ENCODE results near the gene TRMT2B. TPM values are rescaled to one million over a fixed set of nuclear protein-coding genes. Genes with fewer than 3 reads are reported as not detected.

The TRMT2B gene
- total and polyA plus RNA-seq, 10 of the 15 experiments (the other 5 are each of a cell fraction or from before 2014, with no cell fraction given) = 2.5 to 14.2 (median 11.5) TPM

DNA sequence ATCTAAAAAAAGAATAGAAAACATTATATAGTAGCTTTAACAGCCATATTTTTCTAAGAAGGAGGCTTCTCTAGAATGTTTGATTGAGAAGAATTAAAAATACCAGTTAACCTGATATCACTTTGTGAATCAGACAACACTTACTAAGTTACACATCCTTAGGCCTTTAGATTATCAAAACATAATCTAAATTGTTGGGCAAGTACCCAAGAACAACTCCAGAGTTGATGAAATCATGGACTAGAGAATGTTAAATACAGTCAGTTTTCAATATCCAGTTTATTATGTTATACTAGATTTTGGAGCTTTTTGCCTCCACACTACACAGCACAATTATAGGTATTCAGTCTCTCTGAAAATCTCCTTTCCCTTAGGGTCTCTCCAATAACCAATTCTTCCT lies 42.8 kb downstream of the TRMT2B start:
- Histone ChIP-seq H3K4me3 (no peak overlapping the region), H3K4me1 (ENCODE audit: control insufficient read depth, insufficient read depth, low read length) (no peaks in the 10 kb centered on the region), H2AFZ (ENCODE audit: control insufficient read depth, low read depth, low read length) (no peak overlapping the region), H4K20me1 (ENCODE audit: control insufficient read depth, insufficient read depth) (no peaks in the 10 kb centered on the region), H3K27ac (ENCODE audit: control insufficient read depth, insufficient read depth) (no peak overlapping the region), H3K4me2 (ENCODE audit: control insufficient read depth, insufficient read depth) (no peak overlapping the region), H3K27me3 (replicated peaks in 1 of 2; ENCODE audit: control insufficient read depth in 2 of 2, insufficient read depth in 2 of 2, low read length in 1 of 2) (no peaks in the 10 kb centered on the region), H3K79me2 (ENCODE audit: control insufficient read depth, insufficient read depth, low read length) (no peaks in the 10 kb centered on the region), H3K36me3 (ENCODE audit: control insufficient read depth in 2 of 2, insufficient read depth in 2 of 2, low read length in 1 of 2) (no peaks in the 10 kb centered on the region; a peak in 1 of 4 replicates), H3K9me3 (replicated peaks; ENCODE audit: control insufficient read depth, insufficient read depth, low read length) (no peaks in the 10 kb centered on the region), H3K9ac (ENCODE audit: control insufficient read depth, insufficient read depth, low read length) (no peak overlapping the region)
- intact Hi-C loops (cut with micrococcal nuclease; ENCODE audit: unreplicated experiment) = no loop called here
- DNase-seq (ENCODE audit: low read depth, low spot score) = no peak
- ChIA-PET CTCF (no interaction called here), POLR2A (interaction anchor here (0.6 kb wide), 1 partner anchor 85 kb away, joined by 3 read pairs; no protein-coding TSS in a partner anchor), RAD21 (ENCODE audit: unreplicated experiment) (no interaction called here), SMC1A (ENCODE audit: uncharacterized antibody, unreplicated experiment) (no interaction called here)
- no peak for FAIRE-seq
- in situ Hi-C loops (cut with MboI) = no loop called here
- ATAC-seq = no peak
- BruUV-seq (replicated peaks) = no TSS peak
- TF ChIP-seq CHD2 (IDR thresholded peaks at IDR 0.05; ENCODE audit: borderline replicate concordance, low read depth, low read length) (no peak), PAX5 (IDR thresholded peaks at IDR 0.05; ENCODE audit: borderline replicate concordance, low read depth, low read length) (no peak), KLF5 (IDR thresholded peaks at IDR 0.05; ENCODE audit: partially characterized antibody) (no peak), SIN3A (IDR thresholded peaks at IDR 0.05; ENCODE audit: low read depth, low read length) (no peak), ETV6 (conservative IDR thresholded peaks at IDR 0.05 in 1 of 2, IDR thresholded peaks at IDR 0.05 in 1 of 2; ENCODE audit: borderline replicate concordance in 1 of 2, low read depth in 1 of 2) (no peak), JUNB (IDR thresholded peaks at IDR 0.05) (no peak), ZBED1 (IDR thresholded peaks at IDR 0.05; ENCODE audit: borderline replicate concordance) (no peak), RAD51 (IDR thresholded peaks at IDR 0.05) (no peak), SMC3 (IDR thresholded peaks at IDR 0.05; ENCODE audit: borderline replicate concordance, low read length) (no peak), SP1 (IDR thresholded peaks at IDR 0.05; ENCODE audit: low read depth, low read length) (no peak)
- TF ChIP-seq, protein P1, sequence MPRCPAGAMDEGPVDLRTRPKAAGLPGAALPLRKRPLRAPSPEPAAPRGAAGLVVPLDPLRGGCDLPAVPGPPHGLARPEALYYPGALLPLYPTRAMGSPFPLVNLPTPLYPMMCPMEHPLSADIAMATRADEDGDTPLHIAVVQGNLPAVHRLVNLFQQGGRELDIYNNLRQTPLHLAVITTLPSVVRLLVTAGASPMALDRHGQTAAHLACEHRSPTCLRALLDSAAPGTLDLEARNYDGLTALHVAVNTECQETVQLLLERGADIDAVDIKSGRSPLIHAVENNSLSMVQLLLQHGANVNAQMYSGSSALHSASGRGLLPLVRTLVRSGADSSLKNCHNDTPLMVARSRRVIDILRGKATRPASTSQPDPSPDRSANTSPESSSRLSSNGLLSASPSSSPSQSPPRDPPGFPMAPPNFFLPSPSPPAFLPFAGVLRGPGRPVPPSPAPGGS (IDR thresholded peaks at IDR 0.05; ENCODE audit: borderline replicate concordance, insufficient read depth, low read depth, low read length, poor library complexity, severe bottlenecking) = no peak
- TF ChIP-seq, protein P2, sequence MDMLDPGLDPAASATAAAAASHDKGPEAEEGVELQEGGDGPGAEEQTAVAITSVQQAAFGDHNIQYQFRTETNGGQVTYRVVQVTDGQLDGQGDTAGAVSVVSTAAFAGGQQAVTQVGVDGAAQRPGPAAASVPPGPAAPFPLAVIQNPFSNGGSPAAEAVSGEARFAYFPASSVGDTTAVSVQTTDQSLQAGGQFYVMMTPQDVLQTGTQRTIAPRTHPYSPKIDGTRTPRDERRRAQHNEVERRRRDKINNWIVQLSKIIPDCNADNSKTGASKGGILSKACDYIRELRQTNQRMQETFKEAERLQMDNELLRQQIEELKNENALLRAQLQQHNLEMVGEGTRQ (IDR thresholded peaks at IDR 0.05; ENCODE audit: borderline replicate concordance, low read depth, low read length) = no peak
- TF ChIP-seq, protein P3, sequence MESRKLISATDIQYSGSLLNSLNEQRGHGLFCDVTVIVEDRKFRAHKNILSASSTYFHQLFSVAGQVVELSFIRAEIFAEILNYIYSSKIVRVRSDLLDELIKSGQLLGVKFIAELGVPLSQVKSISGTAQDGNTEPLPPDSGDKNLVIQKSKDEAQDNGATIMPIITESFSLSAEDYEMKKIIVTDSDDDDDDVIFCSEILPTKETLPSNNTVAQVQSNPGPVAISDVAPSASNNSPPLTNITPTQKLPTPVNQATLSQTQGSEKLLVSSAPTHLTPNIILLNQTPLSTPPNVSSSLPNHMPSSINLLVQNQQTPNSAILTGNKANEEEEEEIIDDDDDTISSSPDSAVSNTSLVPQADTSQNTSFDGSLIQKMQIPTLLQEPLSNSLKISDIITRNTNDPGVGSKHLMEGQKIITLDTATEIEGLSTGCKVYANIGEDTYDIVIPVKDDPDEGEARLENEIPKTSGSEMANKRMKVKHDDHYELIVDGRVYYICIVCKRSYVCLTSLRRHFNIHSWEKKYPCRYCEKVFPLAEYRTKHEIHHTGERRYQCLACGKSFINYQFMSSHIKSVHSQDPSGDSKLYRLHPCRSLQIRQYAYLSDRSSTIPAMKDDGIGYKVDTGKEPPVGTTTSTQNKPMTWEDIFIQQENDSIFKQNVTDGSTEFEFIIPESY (IDR thresholded peaks at IDR 0.05) = no peak
- TF ChIP-seq, protein P4, sequence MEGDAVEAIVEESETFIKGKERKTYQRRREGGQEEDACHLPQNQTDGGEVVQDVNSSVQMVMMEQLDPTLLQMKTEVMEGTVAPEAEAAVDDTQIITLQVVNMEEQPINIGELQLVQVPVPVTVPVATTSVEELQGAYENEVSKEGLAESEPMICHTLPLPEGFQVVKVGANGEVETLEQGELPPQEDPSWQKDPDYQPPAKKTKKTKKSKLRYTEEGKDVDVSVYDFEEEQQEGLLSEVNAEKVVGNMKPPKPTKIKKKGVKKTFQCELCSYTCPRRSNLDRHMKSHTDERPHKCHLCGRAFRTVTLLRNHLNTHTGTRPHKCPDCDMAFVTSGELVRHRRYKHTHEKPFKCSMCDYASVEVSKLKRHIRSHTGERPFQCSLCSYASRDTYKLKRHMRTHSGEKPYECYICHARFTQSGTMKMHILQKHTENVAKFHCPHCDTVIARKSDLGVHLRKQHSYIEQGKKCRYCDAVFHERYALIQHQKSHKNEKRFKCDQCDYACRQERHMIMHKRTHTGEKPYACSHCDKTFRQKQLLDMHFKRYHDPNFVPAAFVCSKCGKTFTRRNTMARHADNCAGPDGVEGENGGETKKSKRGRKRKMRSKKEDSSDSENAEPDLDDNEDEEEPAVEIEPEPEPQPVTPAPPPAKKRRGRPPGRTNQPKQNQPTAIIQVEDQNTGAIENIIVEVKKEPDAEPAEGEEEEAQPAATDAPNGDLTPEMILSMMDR (IDR thresholded peaks at IDR 0.05 in 2 of 3, conservative IDR thresholded peaks at IDR 0.05 in 1 of 3; ENCODE audit: control insufficient read depth in 2 of 3, extremely low read depth in 1 of 3, insufficient read depth in 1 of 3, low read depth in 3 of 3, low read length in 3 of 3) = no peak
- TF ChIP-seq, protein P5, sequence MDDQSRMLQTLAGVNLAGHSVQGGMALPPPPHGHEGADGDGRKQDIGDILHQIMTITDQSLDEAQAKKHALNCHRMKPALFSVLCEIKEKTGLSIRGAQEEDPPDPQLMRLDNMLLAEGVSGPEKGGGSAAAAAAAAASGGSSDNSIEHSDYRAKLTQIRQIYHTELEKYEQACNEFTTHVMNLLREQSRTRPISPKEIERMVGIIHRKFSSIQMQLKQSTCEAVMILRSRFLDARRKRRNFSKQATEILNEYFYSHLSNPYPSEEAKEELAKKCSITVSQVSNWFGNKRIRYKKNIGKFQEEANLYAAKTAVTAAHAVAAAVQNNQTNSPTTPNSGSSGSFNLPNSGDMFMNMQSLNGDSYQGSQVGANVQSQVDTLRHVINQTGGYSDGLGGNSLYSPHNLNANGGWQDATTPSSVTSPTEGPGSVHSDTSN (IDR thresholded peaks at IDR 0.05; ENCODE audit: insufficient replicate concordance, low read depth, low read length) = no peak

Data from GM12878 (cell line).